B cell (primary cell): ENCODE measurements around the gene NCOA1. TPM values are rescaled to one million over a fixed set of nuclear protein-coding genes. Genes with fewer than 3 reads are reported as not detected.

Source experiments
- ATAC-seq: fragments of 200-7000 bp; cut with Tn5 transposase; one replicate; pipeline ENCODE4 v1.10.0; 2021; ENCODE audit warnings: low read depth, mild to moderate bottlenecking, moderate number of reproducible peaks, moderate library complexity
- CTCF ChIA-PET: fragments of 350-600 bp; sonication (Branson Sonifier 250); formaldehyde crosslinking; loops from one replicate; lab custom pipeline; 2021; ENCODE audit warnings: antibody characterized with exemption, inconsistent platforms; lab: Charles Lee
- POLR2A ChIA-PET: fragments of 350-600 bp; sonication (Branson Sonifier 250); formaldehyde crosslinking; loops from one replicate; lab custom pipeline; 2021; ENCODE audit warnings: antibody characterized with exemption; lab: Charles Lee
- DNase-seq: peaks from one replicate; pipeline ENCODE4 v3.0.0; 2013
- H2AFZ ChIP-seq: 2 replicates; pipeline ENCODE4 v1.6.1; 2012; ENCODE audit warnings: mild to moderate bottlenecking, low read depth, low read length; ENCODE audit not compliant: insufficient read depth, poor library complexity, severe bottlenecking
- H3K27ac ChIP-seq, 2 donors: 1 replicate in 1 of 2; 2 replicates in 1 of 2; pipeline ENCODE4 v1.5.1; 2012 to 2013; ENCODE audit warnings: low read length in 2 of 2, mild to moderate bottlenecking in 2 of 2, moderate library complexity in 1 of 2
- H3K27me3 ChIP-seq, 4 experiments: fragments of 200-600 bp in 1 of 4; sonication (generic) in 1 of 4; replicated peaks in 1 of 4; 1 replicate in 2 of 4; 2 replicates in 2 of 4; pipeline versions ENCODE4 v1.6.1 to v1.7.0; 2013 to 2016; ENCODE audit warnings: low read length in 3 of 4, mild to moderate bottlenecking in 2 of 4, mixed read lengths in 1 of 4, moderate library complexity in 1 of 4; ENCODE audit not compliant: insufficient read depth in 4 of 4, control insufficient read depth in 3 of 4; ENCODE audit errors: control extremely low read depth in 1 of 4
- H3K36me3 ChIP-seq, 2 experiments: replicated peaks in 1 of 2; 1 replicate in 1 of 2; 2 replicates in 1 of 2; pipeline versions ENCODE4 v1.6.1 to v1.7.1; 2013; ENCODE audit warnings: low read length in 1 of 2; ENCODE audit not compliant: insufficient read depth in 2 of 2, control insufficient read depth in 1 of 2; ENCODE audit errors: control extremely low read depth in 1 of 2, extremely low read depth in 1 of 2
- H3K4me1 ChIP-seq, 2 donors: fragments of 200-600 bp in 1 of 2; sonication (generic) in 1 of 2; 1 replicate in 1 of 2; 2 replicates in 1 of 2; pipeline versions ENCODE4 v1.5.1 to v1.6.1; 2013 to 2017; ENCODE audit warnings: low read length in 2 of 2; ENCODE audit not compliant: control insufficient read depth in 2 of 2, insufficient read depth in 2 of 2
- H3K4me2 ChIP-seq: replicated peaks from 2 replicates; pipeline ENCODE3; 2012; ENCODE audit warnings: mild to moderate bottlenecking, low read depth, low read length; ENCODE audit not compliant: poor library complexity, severe bottlenecking
- H3K4me3 ChIP-seq, 5 experiments: fragments of 200-600 bp in 1 of 5; sonication (generic) in 1 of 5; 1 replicate in 3 of 5; 2 replicates in 2 of 5; pipeline versions ENCODE4 v1.5.1 to v1.7.0; 2011 to 2016; ENCODE audit warnings: low read length in 4 of 5, mild to moderate bottlenecking in 4 of 5, low read depth in 2 of 5, control low read depth in 1 of 5, moderate library complexity in 1 of 5; ENCODE audit not compliant: insufficient read depth in 1 of 5; ENCODE audit errors: control extremely low read depth in 1 of 5, extremely low read depth in 1 of 5
- H3K79me2 ChIP-seq: fragments of 200-600 bp; sonication (generic); one replicate; pipeline ENCODE4 v1.6.0; 2016; ENCODE audit warnings: low read length; ENCODE audit not compliant: control insufficient read depth, insufficient read depth
- H3K9ac ChIP-seq: fragments of 200-600 bp; sonication (generic); 2 replicates; pipeline ENCODE4 v1.6.1; 2017; ENCODE audit warnings: mild to moderate bottlenecking, low read length, moderate library complexity
- H3K9me3 ChIP-seq, 3 donors: one replicate each; pipeline versions ENCODE4 v1.6.1 to v1.7.1; 2013; ENCODE audit warnings: low read length in 2 of 3; ENCODE audit not compliant: control insufficient read depth in 2 of 3, insufficient read depth in 1 of 3; ENCODE audit errors: control extremely low read depth in 1 of 3
- H4K20me1 ChIP-seq: 2 replicates; pipeline ENCODE4 v1.6.0; 2012; ENCODE audit warnings: mild to moderate bottlenecking, low read length; ENCODE audit not compliant: insufficient read depth, control insufficient read depth, poor library complexity, severe bottlenecking
- H3K27ac Mint-ChIP-seq: one replicate; pipeline ENCODE4 v1.8.0; 2021; ENCODE audit warnings: mixed read lengths
- H3K27me3 Mint-ChIP-seq: one replicate; pipeline ENCODE4 v1.8.0; 2021; ENCODE audit warnings: mixed read lengths
- H3K4me1 Mint-ChIP-seq: one replicate; pipeline ENCODE4 v1.8.0; 2021; ENCODE audit warnings: mixed read lengths
- H3K4me3 Mint-ChIP-seq: one replicate; pipeline ENCODE4 v1.8.0; 2021; ENCODE audit warnings: mixed read lengths
- H3K9me3 Mint-ChIP-seq: one replicate; pipeline ENCODE4 v1.8.0; 2022; ENCODE audit warnings: mixed read lengths; ENCODE audit not compliant: insufficient read depth
- CTCF ChIP-seq: fragments of 200-600 bp; IDR thresholded peaks from one replicate; pipeline ENCODE4 v1.8.0; 2022; ENCODE audit warnings: antibody characterized with exemption, mild to moderate bottlenecking
- EZH2 ChIP-seq: IDR thresholded peaks from 2 replicates; pipeline ENCODE4 v1.6.1; 2012; ENCODE audit warnings: borderline replicate concordance, low read depth, mild to moderate bottlenecking, moderate library complexity, low read length; ENCODE audit not compliant: insufficient read depth, poor library complexity, severe bottlenecking
- WGBS: methylation state at CpG from one replicate; pipeline ENCODE4 v1.1.5; 2013; ENCODE audit warnings: missing lambda C conversion rate; ENCODE audit not compliant: insufficient coverage; 5-methylcytosine and 5-hydroxymethylcytosine counted together
- intact Hi-C: fragments of 100-400 bp; cut with micrococcal nuclease; formaldehyde crosslinking; loops from one replicate; pipeline ENCODE4 v1.10.0; 2022
- polyA plus RNA-seq: library from polyadenylated mRNA; depleted of rRNA; stranded (reverse); fragments of >200 nt; gene quantifications from 2 replicates; pipeline ENCODE4 v1.2.3, GENCODE V29; 2012
- total RNA-seq, 2 donors: library from RNA; stranded (reverse); fragments of 120-200 nt in 1 of 2; gene quantifications; 1 replicate in 1 of 2; 2 replicates in 1 of 2; pipeline versions ENCODE4 v1.2.3 to v1.2.4, GENCODE V29; 2013 to 2022

NCOA1 gene
- total and polyA plus RNA-seq, 2 donors (not counting 1 experiment from before 2014, with no cell fraction given), result 11.6 to 49.1 TPM

GRCh38 chr2:24515335-24515734, 24.3 kb downstream of the NCOA1 start:
- peaks cover 92% of the 10 kb centered on the region for H3K79me2 ChIP-seq

GRCh38 chr2:24515831-24516230, 24.8 kb downstream of the NCOA1 start:
- H3K27me3 Mint-ChIP-seq, result no peaks in the 10 kb centered on the region
- H3K4me3 ChIP-seq, result no peak overlapping the region
- intact Hi-C loops, result no loop called here
- H3K4me1 Mint-ChIP-seq, result peaks cover 36% of the 10 kb centered on the region
- DNase-seq (no peak), ATAC-seq (no peak)
- no peaks in the 10 kb centered on the region for H3K36me3 ChIP-seq
- CTCF ChIA-PET, result no interaction called here
- WGBS, result no CpG with 5 or more reads among the region's 2 CpGs
- H3K27ac ChIP-seq, result no peak overlapping the region
- H4K20me1 ChIP-seq, result peaks cover 17% of the 10 kb centered on the region
- no peak for TF ChIP-seq CTCF
- no peak for TF ChIP-seq EZH2
- no peak overlapping the region for H3K4me3 Mint-ChIP-seq
- H2AFZ ChIP-seq, result no peak overlapping the region
- H3K27me3 ChIP-seq, result no peaks in the 10 kb centered on the region
- H3K27ac Mint-ChIP-seq, result no peak overlapping the region
- H3K9me3 Mint-ChIP-seq, result no peaks in the 10 kb centered on the region
- H3K4me1 ChIP-seq, result peaks cover 2 to 5% of the 10 kb centered on the region in 2 donors
- H3K79me2 ChIP-seq, result peaks cover 91% of the 10 kb centered on the region
- no peak overlapping the region for H3K9ac ChIP-seq
- peaks cover 0 to 4% (median 1%) of the 10 kb centered on the region in 3 donors for H3K9me3 ChIP-seq
- H3K4me2 ChIP-seq, result no peak overlapping the region
- POLR2A ChIA-PET, result no interaction called here

More at GRCh38 chr2:24515335-24515734, 24.3 kb downstream of the NCOA1 start:
- no peaks in the 10 kb centered on the region for H3K9me3 Mint-ChIP-seq
- H3K27ac Mint-ChIP-seq, result no peak overlapping the region
- intact Hi-C loops, result no loop called here
- H3K9me3 ChIP-seq, result peaks cover 0 to 4% (median 1%) of the 10 kb centered on the region in 3 donors
- H3K4me1 Mint-ChIP-seq, result peaks cover 36% of the 10 kb centered on the region
- ChIA-PET POLR2A (interaction anchor here (0.6 kb wide), 1 partner anchor 483 kb away, joined by 5 read pairs; no protein-coding TSS in a partner anchor), CTCF (no interaction called here)
- H3K4me3 Mint-ChIP-seq, result no peak overlapping the region
- TF ChIP-seq EZH2 (no peak), CTCF (no peak)
- H4K20me1 ChIP-seq, result peaks cover 22% of the 10 kb centered on the region
- DNase-seq, result no peak
- no peak overlapping the region for H3K4me3 ChIP-seq
- peaks cover 0 to 6% of the 10 kb centered on the region in 2 donors for H3K4me1 ChIP-seq
- no peak overlapping the region for H2AFZ ChIP-seq
- H3K27me3 ChIP-seq, result no peaks in the 10 kb centered on the region
- no CpG with 5 or more reads among the region's 2 CpGs for WGBS
- no peak overlapping the region for H3K9ac ChIP-seq
- ATAC-seq, result no peak
- no peaks in the 10 kb centered on the region for H3K36me3 ChIP-seq
- no peak overlapping the region for H3K27ac ChIP-seq
- H3K4me2 ChIP-seq, result no peak overlapping the region
- no peaks in the 10 kb centered on the region for H3K27me3 Mint-ChIP-seq
